Endodermal cell (in vitro differentiated cells): ENCODE results near the gene USP17L12. TPM values are rescaled to one million over a fixed set of nuclear protein-coding genes. Genes with fewer than 3 reads are reported as not detected.
"Not testable (repeated sequence)": the region's sequence is repeated elsewhere in the genome, so short reads cannot be mapped to it uniquely, and the experiment has no call there.

ENCODE experiments used
- DNase-seq: peaks from one replicate; pipeline ENCODE4 v3.0.0-alpha.2; 2017
- H3K27ac ChIP-seq: 2 replicates; pipeline ENCODE4 v1.5.1; 2013; ENCODE audit warnings: mild to moderate bottlenecking, low read depth, low read length, moderate library complexity
- H3K27me3 ChIP-seq: 2 replicates; pipeline ENCODE4 v1.6.1; 2013; ENCODE audit warnings: mild to moderate bottlenecking, low read length, moderate library complexity; ENCODE audit not compliant: insufficient read depth, control insufficient read depth, poor library complexity, severe bottlenecking
- H3K36me3 ChIP-seq: 2 replicates; pipeline ENCODE4 v1.7.0; 2013; ENCODE audit warnings: mild to moderate bottlenecking, low read length, moderate library complexity; ENCODE audit not compliant: control insufficient read depth, insufficient read depth
- H3K4me1 ChIP-seq: one replicate; pipeline ENCODE4 v1.7.0; 2013; ENCODE audit warnings: low read length; ENCODE audit not compliant: control insufficient read depth, insufficient read depth
- H3K4me3 ChIP-seq: 2 replicates; pipeline ENCODE4 v1.5.1; 2013; ENCODE audit warnings: mild to moderate bottlenecking, low read length, moderate library complexity
- H3K9ac ChIP-seq: 2 replicates; pipeline ENCODE4 v1.6.1; 2013; ENCODE audit warnings: mild to moderate bottlenecking, low read length, moderate library complexity; ENCODE audit not compliant: poor library complexity, severe bottlenecking; ENCODE audit errors: extremely low read depth
- H3K9me3 ChIP-seq: 2 replicates; pipeline ENCODE4 v1.6.1; 2013; ENCODE audit warnings: mild to moderate bottlenecking, low read length, moderate library complexity; ENCODE audit not compliant: control insufficient read depth
- H3K27ac Mint-ChIP-seq: 2 replicates; pipeline ENCODE4 v1.8.0; 2020; ENCODE audit warnings: mixed read lengths
- H3K27me3 Mint-ChIP-seq: 2 replicates; pipeline ENCODE4 v1.8.0; 2021; ENCODE audit warnings: mild to moderate bottlenecking, mixed read lengths; ENCODE audit not compliant: insufficient read depth
- H3K36me3 Mint-ChIP-seq: 2 replicates; pipeline ENCODE4 v1.8.0; 2020; ENCODE audit warnings: low read depth, mixed read lengths
- H3K4me1 Mint-ChIP-seq: 2 replicates; pipeline ENCODE4 v1.8.0; 2020; ENCODE audit warnings: mixed read lengths
- H3K4me3 Mint-ChIP-seq: 2 replicates; pipeline ENCODE4 v1.8.0; 2020; ENCODE audit warnings: mild to moderate bottlenecking, moderate library complexity, mixed read lengths
- H3K9me3 Mint-ChIP-seq: 2 replicates; pipeline ENCODE4 v1.8.0; 2020; ENCODE audit warnings: mild to moderate bottlenecking, mixed read lengths
- WGBS, 2 experiments: methylation state at CpG; one replicate each; pipeline versions ENCODE4 v1.1.5 to v1.1.7; 2013; ENCODE audit warnings: missing lambda C conversion rate in 2 of 2, mixed read lengths in 1 of 2; ENCODE audit not compliant: insufficient coverage in 1 of 2, insufficient read length in 1 of 2; 5-methylcytosine and 5-hydroxymethylcytosine counted together
- total RNA-seq, 2 donors: library from RNA; stranded (reverse); fragmentation: NEBNext Ultra II Directional in 1 of 2; extraction: Animal tissue kit (Norgen Biotek cat#: 25700) in 1 of 2; gene quantifications; 2 replicates in 1 of 2; 3 replicates in 1 of 2; pipeline ENCODE4 v1.2.1, GENCODE V29; 2021

USP17L12 gene
- total RNA-seq, 2 donors from 2014 or later, result not detected

DNA sequence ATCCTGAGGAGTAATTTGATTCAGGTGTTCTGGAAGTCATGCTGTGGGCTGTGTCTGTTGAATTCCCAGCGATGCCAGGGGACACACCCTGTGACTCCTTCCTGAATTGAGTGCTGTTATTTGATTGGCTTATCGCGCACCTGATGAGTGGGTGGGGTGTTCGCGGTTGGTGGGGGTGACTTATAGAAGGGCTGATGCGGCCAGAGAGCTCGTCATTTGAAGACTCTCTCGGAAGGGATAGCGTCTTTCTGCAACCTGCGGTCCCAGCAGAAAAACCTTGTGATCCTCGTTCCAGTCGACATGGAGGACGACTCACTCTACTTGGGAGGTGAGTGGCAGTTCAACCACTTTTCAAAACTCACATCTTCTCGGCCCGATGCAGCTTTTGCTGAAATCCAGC is 47.4 kb downstream of the USP17L12 start, which contains the start of gene USP17L22:
USP17L22 (plus strand) TSS at position 301 of the 400 bp plus-strand sequence; CDS start at position 301, 0 bp downstream.
- not testable (repeated sequence) for H3K27ac ChIP-seq, H3K9ac ChIP-seq, H3K9me3 ChIP-seq, H3K27me3 ChIP-seq, H3K36me3 ChIP-seq, H3K4me3 Mint-ChIP-seq, H3K36me3 Mint-ChIP-seq, H3K27me3 Mint-ChIP-seq, H3K4me1 Mint-ChIP-seq, H3K27ac Mint-ChIP-seq, H3K9me3 Mint-ChIP-seq, DNase-seq, H3K4me1 ChIP-seq, H3K4me3 ChIP-seq
- WGBS, 2 experiments, result no CpG with 5 or more reads among the region's 15 CpGs

Other genes with a start within 250 kb of the USP17L12 start
- not detected for gene FAM90A26, start 49.7 kb upstream of the USP17L12 start, total RNA-seq
- gene USP17L10, start 9.5 kb upstream of the USP17L12 start, total RNA-seq, result not detected
- gene USP17L11, start 4.7 kb upstream of the USP17L12 start, total RNA-seq, result not detected
- gene USP17L13, start 4.7 kb downstream of the USP17L12 start, total RNA-seq, result not detected
- not detected for gene USP17L15, start 14.2 kb downstream of the USP17L12 start, total RNA-seq
- not detected for gene USP17L17, start 23.7 kb downstream of the USP17L12 start, total RNA-seq
- gene USP17L18, start 28.5 kb downstream of the USP17L12 start, total RNA-seq, result not detected
- not detected for gene USP17L19, start 33.2 kb downstream of the USP17L12 start, total RNA-seq
- gene USP17L20, start 38.0 kb downstream of the USP17L12 start, total RNA-seq, result not detected
- not detected for gene USP17L21, start 42.7 kb downstream of the USP17L12 start, total RNA-seq
- gene USP17L22, start 47.5 kb downstream of the USP17L12 start, total RNA-seq, result not detected
- not detected for gene USP17L24, start 105.0 kb downstream of the USP17L12 start, total RNA-seq
- gene USP17L25, start 109.8 kb downstream of the USP17L12 start, total RNA-seq, result not detected
- not detected for gene USP17L26, start 114.5 kb downstream of the USP17L12 start, total RNA-seq
- gene USP17L5, start 119.3 kb downstream of the USP17L12 start, total RNA-seq, result not detected
- gene USP17L27, start 124.0 kb downstream of the USP17L12 start, total RNA-seq, result not detected
- gene USP17L28, start 128.7 kb downstream of the USP17L12 start, total RNA-seq, result not detected
- gene USP17L29, start 133.5 kb downstream of the USP17L12 start, total RNA-seq, result not detected
- gene USP17L30, start 143.0 kb downstream of the USP17L12 start, total RNA-seq, result not detected
- not detected for gene DEFB131A, start 224.3 kb downstream of the USP17L12 start, total RNA-seq